GM23248 (cell line): ENCODE data around the gene WNT9A. TPM values are rescaled to one million over a fixed set of nuclear protein-coding genes. Genes with fewer than 3 reads are reported as not detected.

Source experiments
- DNase-seq: peaks from one replicate; pipeline ENCODE4 v3.0.0-alpha.2; 2015
- H2AFZ ChIP-seq: fragments of 200-600 bp; sonication (generic); 2 replicates; pipeline ENCODE4 v1.6.1; 2016; ENCODE audit warnings: antibody characterized with exemption
- H3F3A ChIP-seq: fragments of 200-600 bp; sonication (generic); 2 replicates; pipeline ENCODE4 v1.6.1; 2016; ENCODE audit warnings: mild to moderate bottlenecking, antibody characterized with exemption, mixed run types; ENCODE audit not compliant: insufficient read depth
- H3K27ac ChIP-seq: fragments of 200-600 bp; sonication (generic); 2 replicates; pipeline ENCODE4 v1.5.1; 2016; ENCODE audit warnings: mild to moderate bottlenecking
- H3K27me3 ChIP-seq: fragments of 200-600 bp; sonication (generic); replicated peaks from 2 replicates; pipeline ENCODE4 v1.6.1; 2016; ENCODE audit warnings: mild to moderate bottlenecking; ENCODE audit not compliant: insufficient read depth
- H3K36me3 ChIP-seq: fragments of 200-600 bp; sonication (generic); 2 replicates; pipeline ENCODE4 v1.6.1; 2016; ENCODE audit warnings: low read depth, mild to moderate bottlenecking
- H3K4me1 ChIP-seq: fragments of 200-600 bp; sonication (generic); 2 replicates; pipeline ENCODE4 v1.6.1; 2016; ENCODE audit warnings: mild to moderate bottlenecking; ENCODE audit not compliant: insufficient read depth
- H3K4me2 ChIP-seq: fragments of 200-600 bp; sonication (generic); one replicate; pipeline ENCODE4 v1.6.1; 2016; ENCODE audit warnings: mild to moderate bottlenecking; ENCODE audit not compliant: unreplicated experiment
- H3K4me3 ChIP-seq: fragments of 200-600 bp; sonication (generic); 2 replicates; pipeline ENCODE4 v1.5.1; 2016; ENCODE audit warnings: mild to moderate bottlenecking
- H3K79me2 ChIP-seq: fragments of 200-600 bp; sonication (generic); 2 replicates; pipeline ENCODE4 v1.6.1; 2016; ENCODE audit warnings: mild to moderate bottlenecking; ENCODE audit not compliant: insufficient read depth
- H3K9ac ChIP-seq: fragments of 200-600 bp; sonication (generic); 2 replicates; pipeline ENCODE4 v1.6.1; 2016; ENCODE audit warnings: mild to moderate bottlenecking
- H3K9me2 ChIP-seq: fragments of 200-600 bp; sonication (generic); 2 replicates; pipeline ENCODE4 v1.6.1; 2016; ENCODE audit warnings: mixed run types, mild to moderate bottlenecking, moderate library complexity; ENCODE audit not compliant: insufficient read depth
- H3K9me3 ChIP-seq: fragments of 200-600 bp; sonication (generic); one replicate; pipeline ENCODE4 v1.6.1; 2017; ENCODE audit warnings: low read depth
- H4K20me1 ChIP-seq: fragments of 200-600 bp; sonication (generic); 2 replicates; pipeline ENCODE4 v1.6.0; 2016; ENCODE audit not compliant: insufficient read depth
- EZH2 ChIP-seq: fragments of 200-600 bp; sonication (generic); IDR thresholded peaks from 2 replicates; pipeline ENCODE4 v1.6.1; 2018; ENCODE audit warnings: antibody characterized with exemption, mild to moderate bottlenecking; ENCODE audit not compliant: insufficient read depth, poor library complexity, severe bottlenecking
- EZH2phosphoT487 ChIP-seq: fragments of 200-600 bp; sonication (generic); IDR thresholded peaks from 2 replicates; pipeline ENCODE4 v1.6.1; 2018; ENCODE audit warnings: antibody characterized with exemption, moderate library complexity, mild to moderate bottlenecking, low read depth; ENCODE audit not compliant: insufficient read depth
- WGBS, 2 experiments: methylation state at CpG; one replicate each; pipeline ENCODE4 v1.1.6; 2015 to 2017; ENCODE audit warnings: low lambda C conversion rate in 2 of 2, low coverage in 1 of 2; ENCODE audit errors: missing lambda C conversion rate in 2 of 2; 5-methylcytosine and 5-hydroxymethylcytosine counted together
- in situ Hi-C: fragments of 300-500 bp; cut with MboI; formaldehyde crosslinking; loops from 2 replicates; pipeline ENCODE4 v1.15.0; 2020
- polyA plus RNA-seq: library from polyadenylated mRNA; unstranded; fragments of >200 nt; fragmentation: Nextera tagmentation; extraction: Ambion mirVana; gene quantifications from 2 replicates; pipeline ENCODE4 v1.2.1, GENCODE V29; 2016
- total RNA-seq: library from RNA; depleted of rRNA; stranded (reverse); fragments of >200 nt; shearing (Covaris generic); gene quantifications from 2 replicates; pipeline ENCODE4 v1.2.3, GENCODE V29; 2014

WNT9A gene
- total and polyA plus RNA-seq, 2 experiments from 2014 or later, result 0.29 to 2.1 TPM

GRCh38 chr1:227918083-227918700, 29.5 kb downstream of the WNT9A start:
- H3K27me3 ChIP-seq, result 0 out of 2 replicates have a peak, but pooled peaks cover 2% of the 10 kb centered on the region
- no peaks in the 10 kb centered on the region for H3K79me2 ChIP-seq
- no peaks in the 10 kb centered on the region for H3K9me3 ChIP-seq
- no peaks in the 10 kb centered on the region for H4K20me1 ChIP-seq
- WGBS, 2 experiments, result 51 to 59% methylated on average over 3 to 5 of the region's 5 CpGs
- H3K36me3 ChIP-seq, result no peaks in the 10 kb centered on the region
- no peaks in the 10 kb centered on the region for H3F3A ChIP-seq
- H3K9me2 ChIP-seq, result no peaks in the 10 kb centered on the region
- H3K9ac ChIP-seq, result no peak overlapping the region
- in situ Hi-C loops, result no loop called here
- no peak overlapping the region for H2AFZ ChIP-seq
- H3K4me2 ChIP-seq, result no peak overlapping the region
- H3K27ac ChIP-seq, result no peak overlapping the region
- H3K4me1 ChIP-seq, result no peaks in the 10 kb centered on the region
- TF ChIP-seq EZH2 (no peak), EZH2phosphoT487 (no peak)
- no peak for DNase-seq
- H3K4me3 ChIP-seq, result no peak overlapping the region

- Histone ChIP-seq H3K4me1 (no peaks in the 10 kb centered on the region), H2AFZ (no peak overlapping the region), H3K27me3 (peaks cover 6% of the 10 kb centered on the region; the same call in 1 of the 2 replicates), H3K36me3 (no peaks in the 10 kb centered on the region), H3F3A (no peaks in the 10 kb centered on the region), H3K9me2 (no peaks in the 10 kb centered on the region), H3K4me3 (no peak overlapping the region), H4K20me1 (no peaks in the 10 kb centered on the region), H3K27ac (no peak overlapping the region), H3K79me2 (no peaks in the 10 kb centered on the region), H3K9ac (no peak overlapping the region), H3K4me2 (no peak overlapping the region), H3K9me3 (no peaks in the 10 kb centered on the region)
- DNase-seq, result no peak
- in situ Hi-C loops, result no loop called here
- TF ChIP-seq EZH2 (no peak), EZH2phosphoT487 (no peak)
- 43% methylated on average over 15 of the region's 15 CpGs for WGBS, 2 experiments
Measured at GRCh38 chr1:227917081-227917950, 30.4 kb downstream of the WNT9A start.

- Histone ChIP-seq H3K4me1 (no peaks in the 10 kb centered on the region), H3K79me2 (no peaks in the 10 kb centered on the region), H3K9me2 (no peaks in the 10 kb centered on the region), H3K9ac (no peak overlapping the region), H3K36me3 (no peaks in the 10 kb centered on the region), H3K4me3 (no peak overlapping the region), H3K27me3 (peaks cover 6% of the 10 kb centered on the region; the same call in 1 of the 2 replicates), H4K20me1 (no peaks in the 10 kb centered on the region), H3F3A (no peaks in the 10 kb centered on the region), H3K4me2 (no peak overlapping the region), H3K9me3 (no peaks in the 10 kb centered on the region), H3K27ac (no peak overlapping the region), H2AFZ (no peak overlapping the region)
- no peak for DNase-seq
- TF ChIP-seq EZH2phosphoT487 (no peak), EZH2 (no peak)
- in situ Hi-C loops, result no loop called here
- 47 to 67% methylated on average over 4 of the region's 4 CpGs for WGBS, 2 experiments
Measured at GRCh38 chr1:227916655-227917054, 31.1 kb downstream of the WNT9A start.

DNA sequence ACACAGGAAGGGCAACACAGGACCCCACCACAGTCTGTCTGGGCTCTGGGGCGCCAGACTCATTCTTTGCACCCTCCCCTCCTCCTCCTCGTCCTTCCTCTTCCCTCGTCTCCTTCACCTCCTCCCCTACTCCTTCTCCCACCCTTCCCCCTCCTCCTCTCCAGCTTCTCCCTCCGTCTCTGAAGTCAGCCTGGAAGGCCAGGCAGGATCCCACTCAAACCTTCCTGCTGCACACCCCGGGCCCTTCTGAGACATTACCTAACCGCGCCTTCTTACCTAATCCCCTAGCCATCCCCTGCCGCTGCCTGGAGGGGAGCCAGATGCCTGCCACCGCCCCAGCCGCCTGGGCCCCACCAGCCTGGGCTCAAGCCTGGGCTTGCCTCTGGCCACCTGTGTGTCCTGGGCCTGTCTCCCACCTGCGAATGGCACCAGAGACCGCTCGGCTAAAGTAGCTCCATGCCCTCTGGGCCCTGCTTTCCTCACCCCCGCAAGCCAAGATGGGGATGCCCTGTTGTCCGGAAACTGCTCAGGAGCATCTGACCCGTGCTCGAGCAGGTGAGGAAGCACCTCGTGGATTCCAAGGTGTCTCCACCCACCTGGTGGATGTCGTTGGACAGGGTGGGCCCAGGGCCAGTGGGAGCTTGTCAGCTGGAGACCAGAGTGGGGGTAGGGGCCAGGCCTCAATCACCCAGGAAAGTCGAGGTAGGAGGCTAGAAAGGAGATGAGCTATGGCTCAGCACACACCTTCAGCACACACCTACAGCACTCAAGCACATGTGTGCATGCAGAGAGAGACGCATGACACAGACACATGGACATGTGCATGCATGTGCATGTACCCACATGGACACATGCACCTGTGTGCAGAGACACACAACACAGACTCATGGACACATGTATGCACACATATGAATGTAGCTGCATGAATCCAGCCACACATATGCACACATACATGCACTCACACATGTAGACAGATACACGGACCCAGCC, 31.9 kb downstream of the WNT9A start:
- no peak for DNase-seq
- Histone ChIP-seq H3K27me3 (peaks cover 6% of the 10 kb centered on the region; the same call in 1 of the 2 replicates), H3K4me3 (no peak overlapping the region), H3K36me3 (no peaks in the 10 kb centered on the region), H3K9me2 (no peaks in the 10 kb centered on the region), H3K9ac (no peak overlapping the region), H3K79me2 (no peaks in the 10 kb centered on the region), H3F3A (no peaks in the 10 kb centered on the region), H3K4me2 (no peak overlapping the region), H4K20me1 (no peaks in the 10 kb centered on the region), H2AFZ (no peak overlapping the region), H3K27ac (no peak overlapping the region), H3K9me3 (no peaks in the 10 kb centered on the region), H3K4me1 (no peaks in the 10 kb centered on the region)
- WGBS, 2 experiments, result 61 to 65% methylated on average over 18 to 22 of the region's 22 CpGs
- TF ChIP-seq EZH2phosphoT487 (no peak), EZH2 (no peak)
- in situ Hi-C loops, result no loop called here
